Immature natural killer cell (primary cell): Measurements from ENCODE around the gene TTC9C. TPM values are rescaled to one million over a fixed set of nuclear protein-coding genes. Genes with fewer than 3 reads are reported as not detected.

Experiments used
- DNase-seq, 3 donors: peaks; one replicate each; pipeline ENCODE4 v3.0.0; 2022; ENCODE audit warnings: mixed read lengths in 1 of 3
- H3K27ac Mint-ChIP-seq, 6 donors: one replicate each; pipeline ENCODE4 v1.8.0; 2020; ENCODE audit warnings: mixed read lengths in 6 of 6, mild to moderate bottlenecking in 5 of 6, inconsistent platforms in 4 of 6, moderate library complexity in 3 of 6
- H3K27me3 Mint-ChIP-seq, 3 donors: one replicate each; pipeline ENCODE4 v1.8.0; 2020 to 2021; ENCODE audit warnings: low read depth in 3 of 3, mild to moderate bottlenecking in 3 of 3, mixed read lengths in 3 of 3, moderate library complexity in 3 of 3, inconsistent platforms in 1 of 3
- H3K36me3 Mint-ChIP-seq, 3 donors: one replicate each; pipeline ENCODE4 v1.8.0; 2020; ENCODE audit warnings: mixed read lengths in 3 of 3, inconsistent platforms in 2 of 3, mild to moderate bottlenecking in 2 of 3
- H3K4me1 Mint-ChIP-seq, 2 donors: one replicate each; pipeline ENCODE4 v1.8.0; 2020; ENCODE audit warnings: inconsistent platforms in 2 of 2, mild to moderate bottlenecking in 2 of 2, mixed read lengths in 2 of 2, moderate library complexity in 1 of 2
- H3K4me3 Mint-ChIP-seq, 5 donors: one replicate each; pipeline ENCODE4 v1.8.0; 2020; ENCODE audit warnings: mild to moderate bottlenecking in 5 of 5, mixed read lengths in 5 of 5, inconsistent platforms in 3 of 5, moderate library complexity in 3 of 5
- H3K9me3 Mint-ChIP-seq, 6 donors: one replicate each; pipeline ENCODE4 v1.8.0; 2020; ENCODE audit warnings: mild to moderate bottlenecking in 6 of 6, mixed read lengths in 6 of 6, inconsistent platforms in 4 of 6, moderate library complexity in 3 of 6
- polyA plus RNA-seq, 3 donors: library from polyadenylated mRNA; unstranded; fragments of 300-500 nt; fragmentation: Illumina TruSeq; gene quantifications; one replicate each; pipeline ENCODE4 v1.2.3, GENCODE V29; 2021

Gene TTC9C
- polyA plus RNA-seq, 3 donors from 2014 or later = 11.2 to 19.0 (median 14.5) TPM

- H3K4me1 Mint-ChIP-seq = peaks cover 46 to 49% of the 10 kb centered on the region in 2 donors
- no peaks in the 10 kb centered on the region for H3K9me3 Mint-ChIP-seq
Observed at GRCh38 chr11:62705413-62705812, 22.9 kb upstream of the TTC9C start.

DNA sequence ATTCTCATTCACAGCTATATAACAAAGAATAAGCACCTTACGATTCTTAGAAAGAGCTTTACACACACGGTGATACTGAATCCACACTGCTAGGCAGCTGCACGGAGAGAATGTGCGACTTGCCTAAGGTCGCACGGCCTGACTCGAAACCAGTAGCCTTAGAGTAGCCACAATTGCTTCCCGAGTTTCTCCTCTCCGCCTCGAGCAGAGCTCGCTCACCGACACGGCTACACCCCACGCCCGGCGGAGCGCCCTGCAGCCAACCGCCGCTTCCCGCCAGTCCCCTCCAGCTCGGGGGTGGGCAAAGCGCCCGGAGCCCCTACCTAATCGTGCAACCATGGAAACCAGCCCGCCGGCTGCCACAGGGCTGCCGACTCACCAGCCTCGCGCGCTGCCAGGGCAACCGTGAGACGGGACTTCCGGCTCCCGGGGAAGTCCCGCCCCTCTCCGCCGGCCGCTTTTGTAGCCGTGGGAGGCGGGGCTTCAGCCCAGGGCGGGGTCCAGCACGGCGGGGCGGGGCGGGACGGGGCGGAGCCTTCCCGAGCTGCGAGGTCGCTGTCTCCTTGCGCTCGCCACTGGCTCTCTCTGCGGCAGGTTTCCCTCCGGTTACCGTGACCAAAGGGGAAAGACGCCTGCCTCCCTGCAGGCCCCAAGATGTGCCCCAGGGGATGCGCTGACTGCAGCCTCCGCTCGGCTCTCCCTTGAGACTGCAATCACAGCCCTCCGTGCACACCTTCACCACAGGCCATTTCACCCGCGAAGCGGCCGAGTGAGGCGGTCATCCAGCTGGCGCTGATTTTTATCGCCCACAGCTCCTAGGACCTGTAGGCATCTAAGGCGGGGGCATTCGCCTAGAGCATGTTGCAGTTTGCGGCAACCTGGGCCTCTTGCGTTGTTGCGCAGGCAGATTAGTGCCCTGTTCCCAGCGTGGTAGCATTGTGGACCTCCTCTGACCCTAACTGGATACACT is 22.1 kb upstream of the TTC9C start:
- H3K27me3 Mint-ChIP-seq = peaks cover 2 to 11% (median 8%) of the 10 kb centered on the region in 3 donors
- peak; percentile 93 to 94 (median 93) for DNase-seq
- no peaks in the 10 kb centered on the region for H3K9me3 Mint-ChIP-seq
- H3K36me3 Mint-ChIP-seq = peaks cover 0 to 3% (median 0%) of the 10 kb centered on the region in 3 donors
- H3K4me1 Mint-ChIP-seq = peaks cover 47 to 51% of the 10 kb centered on the region in 2 donors
- peak overlapping the region; percentile 87 to 95 (median 92) for H3K27ac Mint-ChIP-seq
- peak overlapping the region; percentile 87 to 91 (median 90) for H3K4me3 Mint-ChIP-seq

More at GRCh38 chr11:62705413-62705812, 22.9 kb upstream of the TTC9C start:
- Mint-ChIP-seq H3K36me3 (peaks cover 0 to 3% (median 0%) of the 10 kb centered on the region in 3 donors), H3K27me3 (peaks cover 2 to 11% (median 8%) of the 10 kb centered on the region in 3 donors), H3K4me3 (peak overlapping the region; percentile 87 to 91 (median 90)), H3K27ac (peak overlapping the region; percentile 86 to 95 (median 90))
- DNase-seq = no peak

- no peak for DNase-seq
Observed at GRCh38 chr11:62706850-62707247, 21.4 kb upstream of the TTC9C start.

DNA sequence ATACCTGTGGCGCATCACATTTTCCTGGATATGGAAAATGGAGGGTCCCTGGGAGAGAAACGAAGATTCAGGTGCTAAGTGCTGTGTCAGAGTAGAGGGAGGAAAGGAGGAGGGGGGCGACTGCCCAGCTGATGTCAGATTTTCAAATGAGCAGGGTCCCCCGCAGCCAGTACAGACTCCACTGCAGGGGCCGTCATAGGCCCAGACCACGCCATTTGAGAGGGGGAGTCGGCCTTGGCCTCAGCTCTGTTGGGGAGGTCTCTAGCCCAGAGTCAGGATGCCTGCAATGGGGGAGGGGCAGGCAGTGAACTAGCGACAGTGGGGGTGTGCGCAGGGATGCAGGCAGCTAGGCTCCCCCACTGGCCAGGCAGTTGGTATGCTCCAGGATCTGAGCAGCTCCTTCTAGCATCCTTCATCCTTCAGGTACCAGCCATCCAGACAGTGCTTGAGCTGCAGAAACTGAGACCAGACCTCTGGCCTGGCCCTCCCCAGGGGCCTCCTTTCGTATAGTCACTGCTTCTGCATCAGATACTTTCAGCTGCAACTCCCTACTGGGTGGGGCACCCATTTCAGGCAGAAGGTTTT is 20.9 kb upstream of the TTC9C start, which contains the start of the genes BSCL2 and GNG3:
Gene BSCL2, minus strand, starts transcription at position 148 of the 585 bp plus-strand sequence. CDS start 229 bp downstream, outside the sequence.
Gene GNG3, plus strand, starts transcription at position 400 of the 585 bp plus-strand sequence. CDS start 620 bp downstream, outside the sequence.
- Mint-ChIP-seq H3K4me1 (peaks cover 47 to 56% of the 10 kb centered on the region in 2 donors), H3K27me3 (peaks cover 2 to 11% (median 8%) of the 10 kb centered on the region in 3 donors), H3K9me3 (no peaks in the 10 kb centered on the region), H3K27ac (peak within 1 kb of the TSS; percentile 94 to 98 (median 97)), H3K4me3 (peak within 1 kb of the TSS; percentile 91 to 96 (median 93)), H3K36me3 (peaks cover 0 to 5% (median 3%) of the 10 kb centered on the region in 3 donors)
- no peak for DNase-seq

More at GRCh38 chr11:62706850-62707247, 21.4 kb upstream of the TTC9C start:
- Mint-ChIP-seq H3K36me3 (peaks cover 0 to 3% (median 0%) of the 10 kb centered on the region in 3 donors), H3K4me1 (peaks cover 47 to 51% of the 10 kb centered on the region in 2 donors), H3K9me3 (no peaks in the 10 kb centered on the region), H3K27me3 (peaks cover 2 to 11% (median 8%) of the 10 kb centered on the region in 3 donors), H3K27ac (peak overlapping the region; percentile 76 to 92 (median 89)), H3K4me3 (peak overlapping the region; percentile 87 to 91 (median 90))

GRCh38 chr11:62708392-62708791 is 19.9 kb upstream of the TTC9C start:
- no peaks in the 10 kb centered on the region for H3K9me3 Mint-ChIP-seq
- H3K27me3 Mint-ChIP-seq = peaks cover 2 to 11% (median 8%) of the 10 kb centered on the region in 3 donors
- peaks cover 1 to 5% (median 5%) of the 10 kb centered on the region in 3 donors for H3K36me3 Mint-ChIP-seq
- peak overlapping the region; percentile 94 to 98 (median 97) for H3K27ac Mint-ChIP-seq
- no peak for DNase-seq
- H3K4me1 Mint-ChIP-seq = peaks cover 48 to 66% of the 10 kb centered on the region in 2 donors
- peak overlapping the region; percentile 91 to 96 (median 93) for H3K4me3 Mint-ChIP-seq

GRCh38 chr11:62708793-62709192 is 19.5 kb upstream of the TTC9C start:
- H3K36me3 Mint-ChIP-seq = peaks cover 4 to 7% (median 5%) of the 10 kb centered on the region in 3 donors
- no peak for DNase-seq
- no peaks in the 10 kb centered on the region for H3K9me3 Mint-ChIP-seq
- H3K27ac Mint-ChIP-seq = peak overlapping the region; percentile 94 to 98 (median 97)
- peak overlapping the region; percentile 91 to 96 (median 93) for H3K4me3 Mint-ChIP-seq
- H3K27me3 Mint-ChIP-seq = peaks cover 2 to 11% (median 8%) of the 10 kb centered on the region in 3 donors
- H3K4me1 Mint-ChIP-seq = peaks cover 49 to 69% of the 10 kb centered on the region in 2 donors

DNA sequence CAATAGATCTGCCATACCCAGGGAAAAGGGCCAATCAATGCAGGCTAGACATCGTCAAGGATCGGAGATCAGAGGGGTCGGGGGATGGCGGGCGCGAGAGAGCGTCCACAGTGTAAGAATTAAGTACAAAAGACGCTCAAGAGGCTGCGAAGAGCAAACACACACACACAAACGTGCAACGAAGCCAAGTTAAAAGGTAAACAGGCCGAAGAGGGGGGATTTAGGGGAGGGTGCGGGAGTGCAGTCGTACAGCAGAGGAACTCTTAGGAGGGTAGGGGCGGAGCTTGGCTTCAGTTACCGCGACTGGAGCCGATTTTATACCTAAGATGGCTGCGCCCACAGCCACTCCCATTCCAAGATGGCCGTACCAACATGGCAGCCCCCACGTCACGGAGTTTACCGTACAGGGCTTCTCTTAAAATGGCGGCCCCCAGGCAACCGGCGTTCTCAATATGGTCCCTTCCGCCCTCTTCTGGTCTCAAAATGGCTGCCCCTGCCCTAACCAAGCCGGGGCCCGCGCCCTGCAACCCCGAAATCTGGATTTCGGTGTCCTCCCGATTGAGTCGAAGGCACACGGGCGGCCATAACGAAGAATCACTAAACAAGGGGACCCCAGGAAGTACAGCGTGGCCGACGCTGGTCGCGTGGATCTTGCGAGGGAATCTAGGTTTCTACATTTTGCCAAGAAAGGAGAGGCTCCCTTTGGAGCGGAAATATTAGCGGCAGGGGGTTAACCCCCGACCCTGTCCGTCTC is 18.9 kb upstream of the TTC9C start:
- peaks cover 49 to 69% of the 10 kb centered on the region in 2 donors for H3K4me1 Mint-ChIP-seq
- H3K9me3 Mint-ChIP-seq = no peaks in the 10 kb centered on the region
- H3K27ac Mint-ChIP-seq = peak overlapping the region; percentile 94 to 98 (median 97)

DNA sequence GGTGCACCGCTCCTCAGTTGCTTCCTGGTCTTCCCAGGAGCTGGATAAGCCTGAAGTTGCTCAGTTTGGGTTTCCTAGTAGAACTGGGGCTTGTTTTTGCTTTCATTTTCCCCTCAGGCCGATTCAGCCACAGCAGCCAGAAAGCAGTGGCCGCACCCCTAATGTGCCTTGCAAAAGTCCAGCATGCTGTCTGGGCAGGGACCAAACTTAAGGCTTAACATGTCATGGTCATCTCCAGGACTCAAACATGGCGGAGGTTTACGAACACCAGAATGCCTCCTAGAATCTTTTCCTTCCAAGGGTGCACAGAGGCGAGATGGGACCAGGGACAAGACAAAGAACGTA is 18.3 kb upstream of the TTC9C start:
- Mint-ChIP-seq H3K4me1 (peaks cover 49 to 68% of the 10 kb centered on the region in 2 donors), H3K9me3 (no peaks in the 10 kb centered on the region), H3K4me3 (peak overlapping the region; percentile 91 to 96 (median 93)), H3K27ac (peak overlapping the region; percentile 94 to 98 (median 97)), H3K27me3 (peaks cover 2 to 11% (median 8%) of the 10 kb centered on the region in 3 donors), H3K36me3 (peaks cover 4 to 11% (median 5%) of the 10 kb centered on the region in 3 donors)
- no peak for DNase-seq

More for the DNA sequence above, 18.9 kb upstream of the TTC9C start:
- H3K36me3 Mint-ChIP-seq = peaks cover 4 to 7% (median 5%) of the 10 kb centered on the region in 3 donors
- H3K4me3 Mint-ChIP-seq = peak overlapping the region; percentile 91 to 96 (median 93)
- peak; percentile 95 to 96 (median 96) for DNase-seq
- H3K27me3 Mint-ChIP-seq = peaks cover 2 to 11% (median 8%) of the 10 kb centered on the region in 3 donors

- Mint-ChIP-seq H3K27me3 (peaks cover 2 to 6% (median 4%) of the 10 kb centered on the region in 3 donors), H3K4me1 (peaks cover 33 to 53% of the 10 kb centered on the region in 2 donors), H3K36me3 (peaks cover 10 to 32% (median 23%) of the 10 kb centered on the region in 3 donors), H3K4me3 (peak overlapping the region in 1 of 5 donors; percentile 15), H3K27ac (peak overlapping the region; percentile 26 to 90 (median 74)), H3K9me3 (no peaks in the 10 kb centered on the region)
- DNase-seq = no peak
Observed at GRCh38 chr11:62712276-62712812, 15.9 kb upstream of the TTC9C start.

- H3K36me3 Mint-ChIP-seq = peaks cover 11 to 34% (median 25%) of the 10 kb centered on the region in 3 donors
- peaks cover 30 to 53% of the 10 kb centered on the region in 2 donors for H3K4me1 Mint-ChIP-seq
- DNase-seq = no peak
- H3K9me3 Mint-ChIP-seq = no peaks in the 10 kb centered on the region
- H3K27me3 Mint-ChIP-seq = peaks cover 2 to 6% (median 4%) of the 10 kb centered on the region in 3 donors
- peak overlapping the region; percentile 18 to 90 (median 71) for H3K27ac Mint-ChIP-seq
- peak overlapping the region in 2 of 5 donors; percentile 13 for H3K4me3 Mint-ChIP-seq
Observed at GRCh38 chr11:62712861-62713260, 15.4 kb upstream of the TTC9C start.

GRCh38 chr11:62713343-62713742 is 14.9 kb upstream of the TTC9C start:
- Mint-ChIP-seq H3K27ac (peak overlapping the region; percentile 28 to 90 (median 71)), H3K36me3 (peaks cover 15 to 39% (median 29%) of the 10 kb centered on the region in 3 donors), H3K4me3 (no peak overlapping the region), H3K27me3 (peaks cover 2 to 6% (median 4%) of the 10 kb centered on the region in 3 donors), H3K9me3 (no peaks in the 10 kb centered on the region), H3K4me1 (peaks cover 30 to 52% of the 10 kb centered on the region in 2 donors)
- DNase-seq = no peak
